Cardiac septum (tissue), 1 donor: Measurements from ENCODE around the gene CYP4F22. TPM values are rescaled to one million over a fixed set of nuclear protein-coding genes. Genes with fewer than 3 reads are reported as not detected.
"Not testable (repeated sequence)": the region's sequence is repeated elsewhere in the genome, so short reads cannot be mapped to it uniquely, and the experiment has no call there.

ENCODE experiments used
- DNase-seq: peaks from one replicate; pipeline ENCODE4 v3.0.0-alpha.2; 2020; ENCODE audit warnings: low spot score
- intact Hi-C: fragments of 100-400 bp; cut with DNase I; formaldehyde crosslinking; loops from one replicate; pipeline ENCODE4 v1.14.0; 2022
- long read RNA-seq: library from polyadenylated mRNA; unstranded; transcript quantifications from one replicate; pipeline ENCODE4 v2.0.0, GENCODE V29; 2021
- total RNA-seq: library from RNA; stranded (reverse); fragmentation: NEBNext Ultra II Directional; extraction: Animal tissue kit (Norgen Biotek cat#: 25700); gene quantifications from one replicate; pipeline ENCODE4 v1.2.1, GENCODE V29; 2021
- donor health status: DM: no; HTN: no; CAD: no.

Gene CYP4F22
- total RNA-seq, result not detected
- long read RNA-seq, result 0 reads

GRCh38 chr19:15508035-15508710 lies at the start of gene CYP4F22:
TSS of gene CYP4F22 (plus strand) at chr19:15508525. CDS start at chr19:15525337, 16,812 bp downstream.
- no peak for DNase-seq
- intact Hi-C loops, result no loop called here

- no peak for DNase-seq
- intact Hi-C loops, result no loop called here
These were observed 46.6 kb upstream of the CYP4F22 start for GRCh38 chr19:15461694-15462093.

- DNase-seq, result peak; percentile 87
- intact Hi-C loops, result no loop called here
These were observed 44.4 kb upstream of the CYP4F22 start for GRCh38 chr19:15463861-15464371.

- intact Hi-C loops, result no loop called here
- DNase-seq, result peak; percentile 81
These were observed 43.6 kb upstream of the CYP4F22 start, which contains the start of gene RASAL3 for GRCh38 chr19:15464394-15465385. TSS of gene RASAL3 (minus strand) at chr19:15464544. CDS start at chr19:15464358, 186 bp downstream.

DNA sequence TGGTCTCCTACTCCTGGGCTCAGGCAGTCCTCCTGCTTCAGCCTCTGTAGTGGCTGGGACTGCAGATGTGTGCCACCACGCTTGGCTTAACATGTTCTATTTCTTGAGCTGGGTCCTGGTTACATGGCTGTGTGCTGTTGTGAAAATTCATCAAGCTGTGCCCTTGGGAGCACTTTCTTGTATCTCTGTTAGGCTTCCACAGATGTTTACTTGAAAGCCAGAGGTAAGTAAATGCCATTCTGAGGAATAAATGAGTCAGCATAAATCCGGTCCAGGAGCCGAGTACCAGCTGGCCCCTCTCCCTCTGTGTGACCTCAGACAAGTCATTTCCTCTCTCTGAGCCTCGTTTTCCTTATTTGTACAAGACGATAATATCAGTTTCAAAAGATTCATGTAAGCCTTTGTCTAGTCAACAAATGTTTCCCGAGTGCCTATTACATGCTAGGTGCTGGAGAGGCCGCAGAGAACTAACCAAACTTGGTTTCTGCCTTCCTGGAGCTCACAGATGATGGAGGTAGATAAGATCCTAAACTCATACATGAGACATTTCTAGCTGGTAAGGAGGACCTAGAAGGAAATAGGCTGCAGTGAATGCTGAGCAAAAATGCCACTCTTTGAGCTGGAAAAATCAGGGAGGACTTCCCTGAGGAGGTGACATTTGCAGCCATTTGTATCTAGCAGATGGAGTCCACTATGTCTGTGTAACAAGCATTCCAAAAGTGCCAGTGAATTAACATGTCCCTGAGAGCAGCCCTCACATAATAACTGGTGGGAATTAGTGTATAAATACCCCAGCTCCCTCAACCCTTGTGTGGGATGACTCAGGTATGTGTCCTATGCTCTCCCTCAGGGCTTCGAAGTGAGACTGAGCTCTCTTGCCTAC lies 41.2 kb upstream of the CYP4F22 start:
- peak; percentile 72 for DNase-seq
- intact Hi-C loops, result no loop called here

DNA sequence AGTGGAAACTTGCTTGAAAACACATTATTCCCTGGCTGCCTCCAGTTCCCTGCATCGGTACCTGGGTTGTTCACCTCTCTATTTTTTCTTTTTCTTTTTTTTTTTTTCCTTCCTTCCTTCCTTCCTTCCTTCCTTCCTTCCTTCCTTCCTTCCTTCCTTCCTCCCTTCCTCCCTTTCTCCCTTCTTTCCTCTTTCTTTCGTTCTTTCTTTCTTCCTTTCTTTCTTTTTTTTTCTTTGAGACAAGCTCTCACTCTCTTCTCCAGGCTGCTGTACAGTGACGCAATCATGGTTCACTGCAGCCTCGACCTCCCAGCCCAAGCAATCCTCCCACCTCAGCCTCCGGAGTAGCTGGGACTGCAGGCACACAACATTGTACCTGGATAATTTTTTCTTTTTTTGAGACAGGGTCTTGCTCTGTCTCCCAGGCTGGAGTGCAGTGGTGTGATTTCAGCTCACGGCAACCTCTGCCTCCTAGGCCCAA lies 40.6 kb upstream of the CYP4F22 start:
- intact Hi-C loops, result no loop called here
- peak; percentile 38 for DNase-seq

DNA sequence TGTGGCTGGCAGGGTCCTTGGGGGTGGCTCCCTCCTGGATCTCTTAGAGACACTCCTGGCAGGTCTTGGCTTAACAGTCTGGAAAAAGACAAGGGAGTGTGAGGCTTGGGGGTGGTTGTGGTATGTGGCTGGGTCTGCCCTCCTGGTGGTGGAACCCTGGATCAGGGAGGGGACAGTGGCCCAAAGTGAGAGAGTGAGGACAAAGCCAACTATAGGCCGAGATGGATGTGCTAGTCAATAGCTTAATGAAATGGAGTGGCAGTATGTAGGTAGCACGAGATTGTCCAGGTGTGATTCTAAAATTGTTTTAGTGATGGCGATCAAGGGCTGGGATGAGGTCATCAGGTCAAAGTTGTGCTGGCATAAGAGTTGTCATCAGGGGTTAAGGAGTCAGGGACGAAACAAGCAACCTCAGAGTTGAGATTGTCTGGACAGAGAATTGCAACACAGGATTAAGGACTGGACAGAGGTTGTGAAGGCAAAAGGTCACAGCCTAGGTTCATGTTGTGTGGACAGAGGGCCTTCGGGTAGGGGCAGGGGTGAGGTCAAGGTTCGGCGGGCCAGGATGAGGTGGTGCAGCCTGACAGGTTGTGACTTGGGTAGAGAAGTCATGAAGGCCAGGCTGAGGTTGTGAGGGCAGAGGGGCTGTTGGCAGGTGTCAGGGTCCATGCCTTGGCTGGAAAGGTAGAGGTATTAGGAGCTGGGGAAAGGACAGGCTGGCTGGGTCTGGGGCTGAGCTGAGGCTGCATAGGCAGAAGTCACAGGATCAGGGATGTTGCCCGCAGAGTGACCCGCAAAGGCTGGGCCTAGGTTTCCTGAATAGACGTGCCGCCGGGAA lies 39.4 kb upstream of the CYP4F22 start:
- DNase-seq, result peak; percentile 65
- intact Hi-C loops, result no loop called here

GRCh38 chr19:15469513-15470297 lies 38.6 kb upstream of the CYP4F22 start:
- DNase-seq, result peak; percentile 69
- intact Hi-C loops, result no loop called here

GRCh38 chr19:15471639-15472101 lies 36.7 kb upstream of the CYP4F22 start:
- intact Hi-C loops, result no loop called here
- DNase-seq, result peak; percentile 51

DNA sequence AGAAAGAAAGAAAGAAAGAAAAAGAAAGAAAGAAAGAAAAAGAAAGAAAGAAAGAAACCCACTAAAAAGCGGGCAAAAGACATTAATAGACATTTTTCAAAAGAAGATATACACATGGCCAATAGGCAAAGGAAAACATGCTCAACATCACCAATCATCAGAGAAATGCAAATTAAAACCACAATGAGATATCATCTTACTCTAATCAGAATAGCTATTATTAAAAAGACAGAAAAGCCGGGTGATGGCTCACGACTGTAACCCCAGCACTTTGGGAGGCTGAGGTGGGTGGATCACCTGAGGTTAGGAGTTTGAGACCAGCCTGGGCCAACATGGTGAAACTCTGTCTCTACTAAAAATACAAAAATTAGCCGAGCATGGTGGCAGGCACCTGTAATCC lies 34.5 kb upstream of the CYP4F22 start:
- intact Hi-C loops, result not testable (repeated sequence)
- peak; percentile 7 for DNase-seq

DNA sequence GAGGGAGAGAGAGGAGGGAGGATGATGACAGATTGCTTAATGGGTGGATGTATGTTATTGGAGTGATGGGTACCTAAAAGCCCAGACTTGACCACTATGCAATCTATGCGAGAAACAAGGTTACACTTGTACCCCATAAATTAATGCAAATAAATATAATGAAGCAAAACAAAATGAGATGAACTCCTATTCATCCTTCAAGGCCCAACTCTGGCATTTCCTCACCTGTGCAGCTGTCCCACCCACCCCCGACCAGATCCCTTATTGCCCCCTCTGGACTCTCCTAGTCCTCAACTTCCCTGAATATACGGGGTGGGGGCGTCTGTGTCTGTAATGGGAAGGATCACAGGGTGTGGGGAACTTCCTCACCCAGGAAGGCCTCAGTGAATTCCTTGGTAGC lies 33.2 kb upstream of the CYP4F22 start:
- no peak for DNase-seq
- intact Hi-C loops, result no loop called here

- intact Hi-C loops, result no loop called here
- peak; percentile 50 for DNase-seq
These were observed 32.7 kb upstream of the CYP4F22 start for GRCh38 chr19:15475611-15476010.

- intact Hi-C loops, result no loop called here
- DNase-seq, result peak; percentile 57
These were observed 32.0 kb upstream of the CYP4F22 start for GRCh38 chr19:15476325-15476724.

DNA sequence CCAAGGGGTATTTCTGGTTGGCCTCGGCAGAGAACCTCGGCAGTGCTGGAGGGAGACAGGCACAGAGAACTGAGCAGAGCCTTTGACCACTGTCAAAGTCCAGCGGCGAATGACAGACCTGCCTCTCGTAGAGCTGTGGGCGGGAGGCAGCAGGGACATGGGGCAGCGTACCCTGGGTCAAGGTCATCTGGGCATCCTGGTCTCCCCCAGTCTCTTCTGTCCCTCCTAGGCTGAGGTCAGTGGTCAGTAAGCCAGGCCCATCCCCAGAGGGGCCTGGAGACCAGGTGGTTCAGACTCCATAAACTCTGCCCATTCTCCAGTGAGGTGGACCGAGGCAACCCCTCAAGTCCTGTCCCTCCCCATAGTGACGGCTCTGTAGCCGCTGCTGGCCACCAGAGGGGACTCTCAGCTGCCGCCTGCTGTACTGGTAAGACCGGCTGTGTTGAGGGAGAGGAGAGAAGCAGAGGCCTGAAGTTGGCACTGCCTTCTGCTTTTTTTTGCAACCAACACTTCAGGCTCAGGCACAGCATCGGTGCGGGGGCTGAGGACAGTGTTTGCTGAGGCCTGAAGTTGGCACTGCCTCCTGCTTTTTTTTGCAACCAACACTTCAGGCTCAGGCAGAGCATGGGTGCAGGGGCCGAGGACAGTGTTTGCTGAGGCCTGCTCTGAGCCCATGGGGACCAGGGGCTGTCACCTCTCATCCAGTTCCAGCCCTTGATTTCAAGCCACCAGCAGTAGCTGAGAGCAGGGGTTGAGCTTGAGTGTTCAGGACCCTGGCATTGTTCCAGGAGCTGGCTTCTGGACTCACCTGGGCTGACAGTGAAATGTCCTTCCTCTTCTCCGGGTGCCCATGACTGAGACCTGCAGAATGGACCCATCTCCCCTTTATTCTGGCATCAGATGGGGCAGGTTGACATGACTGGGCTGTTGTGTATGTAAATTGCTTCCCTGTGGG lies 28.7 kb upstream of the CYP4F22 start, which contains the start of gene PGLYRP2:
Gene PGLYRP2, minus strand, starts transcription at position 111 of the 955 bp plus-strand sequence. CDS start 130 bp downstream, outside the sequence.
- intact Hi-C loops, result loop anchor here (5.0 kb wide), 1 partner anchor 78 kb away; no protein-coding TSS in a partner anchor
- peak; percentile 47 for DNase-seq

- intact Hi-C loops, result loop anchor here (5.0 kb wide), 1 partner anchor 76 kb away; no protein-coding TSS in a partner anchor
- peak; percentile 54 for DNase-seq
These were observed 27.3 kb upstream of the CYP4F22 start for GRCh38 chr19:15480996-15481395.

DNA sequence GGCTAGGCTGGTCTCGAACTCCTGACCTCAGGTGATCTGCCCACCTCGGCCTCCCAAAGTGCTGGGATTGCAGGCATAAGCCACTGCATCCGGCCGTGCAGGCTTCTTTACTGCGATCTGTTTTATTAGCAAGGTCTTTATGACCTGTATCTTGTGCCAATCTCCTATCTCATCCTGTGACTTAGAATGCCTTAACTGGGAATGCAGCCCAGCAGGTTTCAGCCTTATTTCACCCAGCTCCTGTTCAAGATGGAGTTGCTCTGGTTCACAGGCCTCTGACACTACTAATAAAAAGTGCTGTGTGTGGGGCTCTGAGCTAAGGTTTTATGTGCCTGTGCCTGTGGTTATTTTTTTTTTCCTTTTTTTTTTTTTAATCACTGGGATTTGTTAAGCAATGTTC lies 22.6 kb upstream of the CYP4F22 start:
- intact Hi-C loops, DNase-seq: not testable (repeated sequence)
